ENCODE data around the gene CAP2.

The CAP2 gene

DNA sequence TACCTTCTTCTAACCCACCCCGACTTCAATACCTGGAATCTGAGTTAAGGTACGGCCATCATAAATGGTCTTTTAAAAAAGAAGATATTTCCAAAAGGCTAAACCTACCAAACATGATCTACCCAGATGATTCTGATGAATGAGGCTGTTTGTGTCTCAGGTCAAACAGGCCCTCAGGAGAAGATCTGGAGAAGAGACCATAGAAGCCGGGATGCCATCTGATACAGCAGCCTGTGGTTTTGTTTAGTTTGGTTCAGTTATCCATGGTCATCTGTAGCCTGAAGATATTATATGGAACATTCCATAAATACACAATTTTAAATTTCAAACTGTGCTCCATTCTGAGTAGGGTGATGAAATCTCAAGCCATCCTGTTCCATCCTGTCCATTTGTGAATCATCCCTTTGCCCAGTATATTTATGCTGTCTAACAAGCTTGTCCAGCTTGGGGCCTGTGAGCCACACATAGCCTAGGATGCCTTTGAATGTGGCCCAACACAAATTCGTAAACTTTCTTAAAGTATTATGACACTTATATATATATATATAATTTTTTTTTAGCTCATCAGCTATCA is 4.0 kb upstream of the CAP2 start:
- TF ChIP-seq, protein P1, sequence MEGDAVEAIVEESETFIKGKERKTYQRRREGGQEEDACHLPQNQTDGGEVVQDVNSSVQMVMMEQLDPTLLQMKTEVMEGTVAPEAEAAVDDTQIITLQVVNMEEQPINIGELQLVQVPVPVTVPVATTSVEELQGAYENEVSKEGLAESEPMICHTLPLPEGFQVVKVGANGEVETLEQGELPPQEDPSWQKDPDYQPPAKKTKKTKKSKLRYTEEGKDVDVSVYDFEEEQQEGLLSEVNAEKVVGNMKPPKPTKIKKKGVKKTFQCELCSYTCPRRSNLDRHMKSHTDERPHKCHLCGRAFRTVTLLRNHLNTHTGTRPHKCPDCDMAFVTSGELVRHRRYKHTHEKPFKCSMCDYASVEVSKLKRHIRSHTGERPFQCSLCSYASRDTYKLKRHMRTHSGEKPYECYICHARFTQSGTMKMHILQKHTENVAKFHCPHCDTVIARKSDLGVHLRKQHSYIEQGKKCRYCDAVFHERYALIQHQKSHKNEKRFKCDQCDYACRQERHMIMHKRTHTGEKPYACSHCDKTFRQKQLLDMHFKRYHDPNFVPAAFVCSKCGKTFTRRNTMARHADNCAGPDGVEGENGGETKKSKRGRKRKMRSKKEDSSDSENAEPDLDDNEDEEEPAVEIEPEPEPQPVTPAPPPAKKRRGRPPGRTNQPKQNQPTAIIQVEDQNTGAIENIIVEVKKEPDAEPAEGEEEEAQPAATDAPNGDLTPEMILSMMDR (IDR thresholded peaks at IDR 0.05): no peak

DNA sequence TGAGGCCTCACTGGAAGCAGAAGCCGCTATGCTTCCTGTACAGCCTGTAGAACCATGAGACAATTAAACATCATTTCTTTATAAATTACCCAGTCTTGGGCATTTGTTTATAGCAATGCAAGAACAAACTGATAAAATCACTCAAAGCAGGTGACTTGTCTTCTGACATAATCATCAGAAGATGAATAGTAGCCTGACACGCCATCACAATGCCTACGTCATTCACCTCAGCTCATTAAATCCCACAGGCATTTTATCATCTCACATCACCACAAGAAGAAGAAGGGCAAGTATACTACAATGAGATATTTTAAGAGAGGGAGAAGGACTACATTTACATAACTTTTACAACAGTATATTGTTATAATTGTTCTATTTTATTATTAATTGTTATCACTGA is 3.1 kb upstream of the CAP2 start:
- TF ChIP-seq, protein P1 (IDR thresholded peaks at IDR 0.05): no peak

DNA sequence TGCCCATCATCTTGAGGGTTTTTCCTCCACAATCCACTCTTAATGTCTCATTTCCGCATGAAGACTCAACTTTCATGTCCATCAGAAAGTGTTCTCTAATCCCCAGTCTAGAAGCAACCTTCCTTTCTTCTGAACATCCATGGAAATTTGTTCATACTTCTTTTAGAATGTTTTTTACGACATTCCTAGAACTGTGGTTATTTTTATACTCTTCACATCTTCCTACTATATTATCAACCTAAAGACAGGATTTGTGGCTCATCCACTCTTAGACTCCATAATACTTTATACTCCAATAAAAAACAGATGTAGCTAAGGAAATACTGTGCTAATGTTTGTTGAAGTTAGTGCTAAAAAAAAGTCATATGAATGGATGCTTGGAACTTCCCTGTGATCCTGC is 1.4 kb upstream of the CAP2 start:
- TF ChIP-seq, protein P1 (IDR thresholded peaks at IDR 0.05): no peak

- TF ChIP-seq, protein P1 (IDR thresholded peaks at IDR 0.05): no peak
These were observed 667 bp downstream of the CAP2 start for GRCh38 chr6:17393892-17394631.

DNA sequence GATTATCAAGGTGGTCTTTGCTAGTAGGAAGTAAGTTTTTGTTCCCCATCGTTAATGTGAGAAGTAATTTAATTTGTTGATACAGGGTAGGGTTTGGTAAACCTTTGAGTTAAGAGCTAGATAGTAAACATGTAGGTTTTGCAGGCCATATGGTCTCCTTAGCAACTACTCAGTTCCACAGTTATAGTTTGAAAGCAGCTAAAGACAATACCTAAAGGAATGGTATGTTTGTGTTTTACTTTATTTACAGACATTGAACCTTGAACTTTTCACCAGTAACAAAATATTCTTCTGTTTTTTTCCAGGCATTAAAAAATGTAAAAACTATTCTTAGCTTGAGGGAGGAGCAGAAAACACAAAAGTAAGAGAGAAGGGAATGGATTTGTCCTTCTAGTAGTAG is 1.7 kb downstream of the CAP2 start:
- TF ChIP-seq, protein P1 (IDR thresholded peaks at IDR 0.05): no peak

- TF ChIP-seq, protein P1 (IDR thresholded peaks at IDR 0.05): no peak
These were observed 2.9 kb downstream of the CAP2 start for GRCh38 chr6:17396256-17396655.

GRCh38 chr6:17397764-17398194 is 4.4 kb downstream of the CAP2 start:
- TF ChIP-seq, protein P1 (IDR thresholded peaks at IDR 0.05): no peak

All from LNCAP (cell line).